Spleen (tissue), 7 donors: ENCODE data around the gene CA5A.

Experiments used
- POLR2AphosphoS5 ChIP-seq, 3 donors: sonication (generic); formaldehyde crosslinking; IDR thresholded peaks; one replicate each; pipeline ENCODE4 v1.5.1; 2017; ENCODE audit warnings: antibody characterized with exemption in 3 of 3
- TF ChIP-seq, protein P1 (sequence below), 11 experiments: fragments of 200-600 bp in 7 of 11; fragments of 450-650 bp in 4 of 11; sonication (generic) in 4 of 11; IDR thresholded peaks in 8 of 11; conservative IDR thresholded peaks in 3 of 11; 1 replicate in 7 of 11; 2 replicates in 4 of 11; pipeline versions ENCODE4 v1.4.0 to v1.8.0; 2016 to 2021; ENCODE audit warnings: antibody characterized with exemption in 11 of 11, inconsistent platforms in 4 of 11, mild to moderate bottlenecking in 1 of 11
- donor health status: DM: no; HTN: no; CAD: no; lungs with moderate emphysema.
- donor health status: DM: no; HTN: no; CAD: no.
- donor health status: DM: no; HTN: no; CAD: no.

DNA sequence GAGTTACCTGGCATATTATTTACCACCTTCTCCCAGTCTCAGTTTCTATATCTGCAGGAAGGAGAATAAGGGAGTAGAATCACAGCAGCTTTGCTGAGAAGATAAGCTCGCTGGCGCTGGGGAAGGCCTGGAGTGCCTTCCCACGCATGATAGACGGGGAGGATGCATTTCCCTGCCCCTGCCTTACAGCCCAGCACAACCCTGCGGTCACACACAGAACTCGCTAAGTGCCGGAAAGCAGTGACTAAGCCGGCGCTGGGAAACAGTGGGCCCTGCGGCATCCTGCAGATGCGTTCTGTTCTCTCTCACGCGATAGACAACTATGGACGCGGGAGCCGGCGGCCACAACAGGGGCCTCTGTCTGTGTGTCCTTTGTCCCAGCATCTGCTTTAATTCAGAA lies 4.8 kb downstream of the CA5A start:
- TF ChIP-seq, protein P1, sequence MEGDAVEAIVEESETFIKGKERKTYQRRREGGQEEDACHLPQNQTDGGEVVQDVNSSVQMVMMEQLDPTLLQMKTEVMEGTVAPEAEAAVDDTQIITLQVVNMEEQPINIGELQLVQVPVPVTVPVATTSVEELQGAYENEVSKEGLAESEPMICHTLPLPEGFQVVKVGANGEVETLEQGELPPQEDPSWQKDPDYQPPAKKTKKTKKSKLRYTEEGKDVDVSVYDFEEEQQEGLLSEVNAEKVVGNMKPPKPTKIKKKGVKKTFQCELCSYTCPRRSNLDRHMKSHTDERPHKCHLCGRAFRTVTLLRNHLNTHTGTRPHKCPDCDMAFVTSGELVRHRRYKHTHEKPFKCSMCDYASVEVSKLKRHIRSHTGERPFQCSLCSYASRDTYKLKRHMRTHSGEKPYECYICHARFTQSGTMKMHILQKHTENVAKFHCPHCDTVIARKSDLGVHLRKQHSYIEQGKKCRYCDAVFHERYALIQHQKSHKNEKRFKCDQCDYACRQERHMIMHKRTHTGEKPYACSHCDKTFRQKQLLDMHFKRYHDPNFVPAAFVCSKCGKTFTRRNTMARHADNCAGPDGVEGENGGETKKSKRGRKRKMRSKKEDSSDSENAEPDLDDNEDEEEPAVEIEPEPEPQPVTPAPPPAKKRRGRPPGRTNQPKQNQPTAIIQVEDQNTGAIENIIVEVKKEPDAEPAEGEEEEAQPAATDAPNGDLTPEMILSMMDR (IDR thresholded peaks at IDR 0.05 in 8 of 11, conservative IDR thresholded peaks at IDR 0.05 in 3 of 11) = no peak
- no peak for TF ChIP-seq POLR2AphosphoS5 (IDR thresholded peaks at IDR 0.05)
